ENCODE measurements around the gene HMGN1. TPM values are rescaled to one million over a fixed set of nuclear protein-coding genes. Genes with fewer than 3 reads are reported as not detected.

Gene HMGN1
- total and polyA plus RNA-seq, 9 donors = 70.2 to 209 (median 145) TPM

DNA sequence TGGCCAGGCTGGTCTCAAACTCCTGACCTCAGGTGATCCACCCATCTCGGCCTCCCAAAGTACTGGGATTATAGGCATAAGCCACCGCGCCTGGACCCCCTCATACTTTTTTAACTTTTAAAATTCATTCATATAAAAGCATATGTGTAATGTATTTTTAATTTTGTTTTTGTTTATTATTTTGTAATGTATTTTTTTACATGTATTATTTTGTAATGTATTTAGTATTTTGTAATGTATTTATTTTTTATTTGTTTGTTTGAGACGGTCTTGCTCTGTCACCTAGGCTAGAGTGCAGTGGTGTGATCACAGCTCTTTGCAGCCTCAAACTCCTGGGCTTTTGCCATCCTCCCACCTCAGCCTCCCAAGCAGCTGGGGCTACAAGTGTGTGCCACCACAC is 23.4 kb downstream of the HMGN1 start:
- WGBS, 3 donors = 91 to 94% (median 93%) methylated on average over 4 of the region's 4 CpGs
- TF ChIP-seq, protein P1, sequence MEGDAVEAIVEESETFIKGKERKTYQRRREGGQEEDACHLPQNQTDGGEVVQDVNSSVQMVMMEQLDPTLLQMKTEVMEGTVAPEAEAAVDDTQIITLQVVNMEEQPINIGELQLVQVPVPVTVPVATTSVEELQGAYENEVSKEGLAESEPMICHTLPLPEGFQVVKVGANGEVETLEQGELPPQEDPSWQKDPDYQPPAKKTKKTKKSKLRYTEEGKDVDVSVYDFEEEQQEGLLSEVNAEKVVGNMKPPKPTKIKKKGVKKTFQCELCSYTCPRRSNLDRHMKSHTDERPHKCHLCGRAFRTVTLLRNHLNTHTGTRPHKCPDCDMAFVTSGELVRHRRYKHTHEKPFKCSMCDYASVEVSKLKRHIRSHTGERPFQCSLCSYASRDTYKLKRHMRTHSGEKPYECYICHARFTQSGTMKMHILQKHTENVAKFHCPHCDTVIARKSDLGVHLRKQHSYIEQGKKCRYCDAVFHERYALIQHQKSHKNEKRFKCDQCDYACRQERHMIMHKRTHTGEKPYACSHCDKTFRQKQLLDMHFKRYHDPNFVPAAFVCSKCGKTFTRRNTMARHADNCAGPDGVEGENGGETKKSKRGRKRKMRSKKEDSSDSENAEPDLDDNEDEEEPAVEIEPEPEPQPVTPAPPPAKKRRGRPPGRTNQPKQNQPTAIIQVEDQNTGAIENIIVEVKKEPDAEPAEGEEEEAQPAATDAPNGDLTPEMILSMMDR (IDR thresholded peaks at IDR 0.05) = no peak
- no peak for TF ChIP-seq EP300 (IDR thresholded peaks at IDR 0.05)
- no peak for TF ChIP-seq POLR2A (IDR thresholded peaks at IDR 0.05)
- intact Hi-C loops (cut with DNase I) = no loop called here
- no peak overlapping the region for H3K27ac ChIP-seq
- H3K4me3 ChIP-seq = no peak overlapping the region
- no peaks in the 10 kb centered on the region for H3K27me3 ChIP-seq
- no peaks in the 10 kb centered on the region for H3K4me1 ChIP-seq (ENCODE audit: insufficient read depth)
- no peaks in the 10 kb centered on the region for H3K36me3 ChIP-seq
- H3K9me3 ChIP-seq = no peaks in the 10 kb centered on the region
- DNase-seq = no peak

DNA sequence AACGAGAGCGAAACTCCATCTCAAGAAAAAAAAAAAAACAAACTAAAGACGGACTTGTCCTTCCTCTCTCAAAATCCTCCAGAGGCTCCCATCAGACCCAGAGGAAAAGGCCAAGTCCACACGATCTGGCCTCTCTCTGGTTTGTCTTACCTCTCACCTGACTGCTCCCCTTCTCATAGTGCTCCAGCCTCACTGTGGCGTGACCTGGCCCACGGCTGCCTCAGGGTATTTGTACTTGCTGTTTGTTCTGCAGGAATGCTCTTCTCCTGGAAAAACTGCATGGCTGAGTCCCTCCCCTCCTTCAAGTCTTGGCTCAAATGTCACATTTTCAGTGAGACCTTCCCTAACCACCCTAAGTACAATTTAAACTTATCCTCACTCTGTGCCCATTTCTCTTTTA is 27.5 kb downstream of the HMGN1 start:
- H3K4me1 ChIP-seq (ENCODE audit: insufficient read depth) = no peaks in the 10 kb centered on the region
- no peak overlapping the region for H3K4me3 ChIP-seq
- no peaks in the 10 kb centered on the region for H3K36me3 ChIP-seq
- no peak for DNase-seq
- no peak overlapping the region for H3K27ac ChIP-seq
- intact Hi-C loops (cut with DNase I) = no loop called here
- no peaks in the 10 kb centered on the region for H3K27me3 ChIP-seq
- 75 to 85% (median 84%) methylated on average over 6 of the region's 6 CpGs for WGBS, 3 donors
- H3K9me3 ChIP-seq = no peaks in the 10 kb centered on the region
- no peak for TF ChIP-seq EP300 (IDR thresholded peaks at IDR 0.05)
- TF ChIP-seq, protein P1 (IDR thresholded peaks at IDR 0.05) = no peak
- no peak for TF ChIP-seq POLR2A (IDR thresholded peaks at IDR 0.05)

DNA sequence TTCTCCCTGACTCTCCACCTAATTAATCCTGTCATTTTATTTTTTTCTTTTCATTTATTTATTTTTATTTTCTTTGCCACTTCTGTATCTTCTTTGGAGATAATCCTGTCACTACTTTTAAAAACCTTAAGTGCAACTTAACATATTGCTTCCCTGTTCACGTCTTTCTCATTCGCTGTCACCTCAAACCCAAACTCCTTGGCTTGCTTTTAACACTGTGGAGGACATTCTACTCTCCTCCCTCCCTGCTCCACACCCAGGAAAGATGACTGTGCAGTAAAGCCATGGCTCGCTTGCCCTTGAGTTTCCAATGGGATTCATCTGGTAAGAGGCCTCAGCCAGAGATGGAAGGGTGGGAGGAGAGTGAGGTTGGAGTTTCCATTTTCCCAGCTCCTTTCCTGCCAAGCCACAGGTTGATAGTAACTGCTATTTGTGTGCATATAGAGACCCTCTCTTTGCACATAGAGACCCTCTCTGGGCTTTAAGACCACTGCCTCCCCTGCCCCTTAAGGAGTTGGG is 29.0 kb downstream of the HMGN1 start:
- Histone ChIP-seq H3K36me3 (no peaks in the 10 kb centered on the region), H3K4me1 (ENCODE audit: insufficient read depth) (no peaks in the 10 kb centered on the region), H3K27me3 (no peaks in the 10 kb centered on the region), H3K9me3 (no peaks in the 10 kb centered on the region), H3K27ac (no peak overlapping the region), H3K4me3 (no peak overlapping the region)
- TF ChIP-seq POLR2A (IDR thresholded peaks at IDR 0.05) = no peak
- intact Hi-C loops (cut with DNase I) = loop anchor here in 2 of 4 donors (10.0 kb wide), 2 partner anchors 75 to 135 kb away; partner anchors contain the start of gene PSMG1 (in 1 of the 2)
- 80 to 88% (median 85%) methylated on average over 3 of the region's 3 CpGs for WGBS, 3 donors
- no peak for DNase-seq

DNA sequence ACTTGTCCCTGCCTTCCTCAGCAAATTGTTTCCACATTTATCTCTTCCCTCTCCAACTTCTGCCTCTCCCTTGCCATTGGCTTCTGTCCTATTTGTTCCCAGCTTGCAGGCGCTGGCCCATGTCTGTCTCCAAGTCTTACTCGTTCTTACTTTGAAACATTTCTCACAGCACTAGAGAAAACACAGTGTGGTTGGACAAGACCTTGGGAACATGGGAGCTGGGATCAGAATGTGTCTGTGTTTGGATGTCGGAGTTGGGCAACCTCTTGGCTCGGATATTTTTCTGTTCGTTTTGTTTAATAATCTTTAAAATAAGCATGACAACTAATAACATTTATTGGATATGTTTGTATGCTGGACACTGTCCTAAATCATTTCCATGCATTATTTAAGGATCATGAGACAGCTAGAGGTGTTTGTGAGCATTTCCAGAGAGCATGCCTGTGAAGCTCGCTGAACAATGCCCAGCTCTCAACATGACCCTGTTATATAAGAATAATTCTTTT is 29.6 kb downstream of the HMGN1 start:
- H3K4me3 ChIP-seq = no peak overlapping the region
- no peak overlapping the region for H3K27ac ChIP-seq
- H3K4me1 ChIP-seq (ENCODE audit: insufficient read depth) = no peaks in the 10 kb centered on the region
- no peaks in the 10 kb centered on the region for H3K36me3 ChIP-seq
- no peak for DNase-seq
- H3K27me3 ChIP-seq = no peaks in the 10 kb centered on the region
- intact Hi-C loops (cut with DNase I) = loop anchor here in 2 of 4 donors (10.0 kb wide), 2 partner anchors 75 to 135 kb away; partner anchors contain the start of gene PSMG1 (in 1 of the 2)
- TF ChIP-seq EP300 (IDR thresholded peaks at IDR 0.05) = no peak
- no peak for TF ChIP-seq POLR2A (IDR thresholded peaks at IDR 0.05)
- TF ChIP-seq, protein P1 (IDR thresholded peaks at IDR 0.05) = no peak
- H3K9me3 ChIP-seq = no peaks in the 10 kb centered on the region
- WGBS, 3 donors = 65 to 68% (median 67%) methylated on average over 6 of the region's 6 CpGs

All from ovary (tissue), 9 donors.